Measurements from ENCODE around the gene PLSCR2. TPM values are rescaled to one million over a fixed set of nuclear protein-coding genes. Genes with fewer than 3 reads are reported as not detected.
A peak's percentile ranks its signal among the peaks of the same experiment; 100 is the strongest.
"Not testable (repeated sequence)": the region's sequence is repeated elsewhere in the genome, so short reads cannot be mapped to it uniquely, and the experiment has no call there.

Gene PLSCR2
- polyA plus RNA-seq, 3 donors, result 1.2 to 1.7 (median 1.6) TPM

- not testable (repeated sequence) for DNase-seq (ENCODE audit: extremely low read depth in 1 of 11, low read depth in 9 of 11, low spot score in 4 of 11)
Observed at GRCh38 chr3:146440310-146440709, 29.1 kb downstream of the PLSCR2 start.

GRCh38 chr3:146432066-146432465 is 37.3 kb downstream of the PLSCR2 start:
- no peak for DNase-seq (ENCODE audit: extremely low read depth in 1 of 11, low read depth in 9 of 11, low spot score in 4 of 11)

- no peak for DNase-seq (ENCODE audit: extremely low read depth in 1 of 11, low read depth in 9 of 11, low spot score in 4 of 11)
Observed at GRCh38 chr3:146431240-146431639, 38.1 kb downstream of the PLSCR2 start.

GRCh38 chr3:146425341-146425740 is 44.0 kb downstream of the PLSCR2 start:
- DNase-seq (ENCODE audit: extremely low read depth in 1 of 11, low read depth in 9 of 11, low spot score in 4 of 11), result no peak

- no peak for DNase-seq (ENCODE audit: extremely low read depth in 1 of 11, low read depth in 9 of 11, low spot score in 4 of 11)
Observed at GRCh38 chr3:146421819-146422759, 47.3 kb downstream of the PLSCR2 start.

- peak in 5 of 11 donors; percentile 1 to 21 (median 6) for DNase-seq (ENCODE audit: extremely low read depth in 1 of 11, low read depth in 9 of 11, low spot score in 4 of 11)
Observed at GRCh38 chr3:146416366-146416765, 53.0 kb downstream of the PLSCR2 start.

- DNase-seq (ENCODE audit: extremely low read depth in 1 of 11, low read depth in 9 of 11, low spot score in 4 of 11), result no peak
Observed at GRCh38 chr3:146414010-146414409, 55.4 kb downstream of the PLSCR2 start.

GRCh38 chr3:146412711-146413110 is 56.6 kb downstream of the PLSCR2 start:
- not testable (repeated sequence) for DNase-seq (ENCODE audit: extremely low read depth in 1 of 11, low read depth in 9 of 11, low spot score in 4 of 11)

- DNase-seq (ENCODE audit: extremely low read depth in 1 of 11, low read depth in 9 of 11, low spot score in 4 of 11), result no peak
Observed at GRCh38 chr3:146407956-146408355, 61.4 kb downstream of the PLSCR2 start.

GRCh38 chr3:146404436-146404835 is 64.9 kb downstream of the PLSCR2 start:
- no peak for DNase-seq (ENCODE audit: extremely low read depth in 1 of 11, low read depth in 9 of 11, low spot score in 4 of 11)

- no peak for DNase-seq (ENCODE audit: extremely low read depth in 1 of 11, low read depth in 9 of 11, low spot score in 4 of 11)
Observed at GRCh38 chr3:146403792-146404191, 65.6 kb downstream of the PLSCR2 start.

GRCh38 chr3:146396792-146397191 is 72.6 kb downstream of the PLSCR2 start:
- no peak for DNase-seq (ENCODE audit: extremely low read depth in 1 of 11, low read depth in 9 of 11, low spot score in 4 of 11)

GRCh38 chr3:146395164-146395563 is 74.2 kb downstream of the PLSCR2 start:
- no peak for DNase-seq (ENCODE audit: extremely low read depth in 1 of 11, low read depth in 9 of 11, low spot score in 4 of 11)

GRCh38 chr3:146390957-146391356 is 78.4 kb downstream of the PLSCR2 start:
- DNase-seq (ENCODE audit: extremely low read depth in 1 of 11, low read depth in 9 of 11, low spot score in 4 of 11), result peak; percentile 23 to 73 (median 54)

- no peak for DNase-seq (ENCODE audit: extremely low read depth in 1 of 11, low read depth in 9 of 11, low spot score in 4 of 11)
Observed at GRCh38 chr3:146390006-146390772, 79.2 kb downstream of the PLSCR2 start.

GRCh38 chr3:146387566-146387965 is 81.8 kb downstream of the PLSCR2 start:
- DNase-seq (ENCODE audit: extremely low read depth in 1 of 11, low read depth in 9 of 11, low spot score in 4 of 11), result no peak

GRCh38 chr3:146386936-146387335 is 82.4 kb downstream of the PLSCR2 start:
- no peak for DNase-seq (ENCODE audit: extremely low read depth in 1 of 11, low read depth in 9 of 11, low spot score in 4 of 11)

GRCh38 chr3:146384786-146385185 is 84.6 kb downstream of the PLSCR2 start:
- DNase-seq (ENCODE audit: extremely low read depth in 1 of 11, low read depth in 9 of 11, low spot score in 4 of 11), result no peak
